ENCODE data around the gene VPS9D1. TPM values are rescaled to one million over a fixed set of nuclear protein-coding genes. Genes with fewer than 3 reads are reported as not detected.

VPS9D1 gene
- total and polyA plus RNA-seq, 9 donors: 0.50 to 15.5 (median 9.7) TPM

- WGBS, 3 donors: 86 to 94% (median 88%) methylated on average over 10 of the region's 10 CpGs
- no peak overlapping the region for H3K4me3 ChIP-seq
- H3K27me3 ChIP-seq: no peaks in the 10 kb centered on the region
- DNase-seq: peak in 1 of 5 donors; percentile 19
- peaks cover 3% of the 10 kb centered on the region for H3K4me1 ChIP-seq (ENCODE audit: insufficient read depth)
- TF ChIP-seq CTCF (IDR thresholded peaks at IDR 0.05) (no peak), POLR2A (IDR thresholded peaks at IDR 0.05) (no peak), EP300 (IDR thresholded peaks at IDR 0.05) (no peak)
- H3K9me3 ChIP-seq: no peaks in the 10 kb centered on the region
- intact Hi-C loops (cut with DNase I): loop anchor here in 3 of 4 donors (5.0 to 10.0 kb wide), 3 partner anchors 86 to 153 kb away; no protein-coding TSS in a partner anchor
- H3K36me3 ChIP-seq: no peaks in the 10 kb centered on the region
- no peak overlapping the region for H3K27ac ChIP-seq
Observed at GRCh38 chr16:89709166-89709565, 11.5 kb downstream of the VPS9D1 start.

- H3K4me3 ChIP-seq: no peak overlapping the region
- peak in 2 of 5 donors; percentile 7 to 19 for DNase-seq
- 86 to 88% (median 86%) methylated on average over 19 of the region's 19 CpGs for WGBS, 3 donors
- H3K36me3 ChIP-seq: no peaks in the 10 kb centered on the region
- no peaks in the 10 kb centered on the region for H3K9me3 ChIP-seq
- peaks cover 3% of the 10 kb centered on the region for H3K4me1 ChIP-seq (ENCODE audit: insufficient read depth)
- intact Hi-C loops (cut with DNase I): loop anchor here in 3 of 4 donors (5.0 to 10.0 kb wide), 3 partner anchors 86 to 154 kb away; no protein-coding TSS in a partner anchor
- TF ChIP-seq EP300 (IDR thresholded peaks at IDR 0.05) (no peak), POLR2A (IDR thresholded peaks at IDR 0.05) (no peak), CTCF (IDR thresholded peaks at IDR 0.05) (no peak)
- no peaks in the 10 kb centered on the region for H3K27me3 ChIP-seq
- H3K27ac ChIP-seq: no peak overlapping the region
Observed at GRCh38 chr16:89708481-89708931, 12.2 kb downstream of the VPS9D1 start.

GRCh38 chr16:89707695-89708094 is 13.0 kb downstream of the VPS9D1 start:
- TF ChIP-seq EP300 (IDR thresholded peaks at IDR 0.05) (no peak), CTCF (IDR thresholded peaks at IDR 0.05) (no peak), POLR2A (IDR thresholded peaks at IDR 0.05) (no peak)
- Histone ChIP-seq H3K9me3 (no peaks in the 10 kb centered on the region), H3K27me3 (no peaks in the 10 kb centered on the region), H3K4me1 (ENCODE audit: insufficient read depth) (peaks cover 3% of the 10 kb centered on the region), H3K36me3 (no peaks in the 10 kb centered on the region), H3K4me3 (no peak overlapping the region), H3K27ac (no peak overlapping the region)
- intact Hi-C loops (cut with DNase I): loop anchor here in 3 of 4 donors (5.0 to 10.0 kb wide), 3 partner anchors 87 to 155 kb away; no protein-coding TSS in a partner anchor
- WGBS, 3 donors: 88 to 94% (median 90%) methylated on average over 9 of the region's 9 CpGs
- DNase-seq: peak in 2 of 5 donors; percentile 7 to 22

GRCh38 chr16:89706518-89707260 is 14.0 kb downstream of the VPS9D1 start:
- no peak overlapping the region for H3K27ac ChIP-seq
- H3K4me3 ChIP-seq: no peak overlapping the region
- H3K36me3 ChIP-seq: no peaks in the 10 kb centered on the region
- peaks cover 3% of the 10 kb centered on the region for H3K4me1 ChIP-seq (ENCODE audit: insufficient read depth)
- no peaks in the 10 kb centered on the region for H3K27me3 ChIP-seq
- TF ChIP-seq POLR2A (IDR thresholded peaks at IDR 0.05) (no peak), CTCF (IDR thresholded peaks at IDR 0.05) (no peak), EP300 (IDR thresholded peaks at IDR 0.05) (no peak)
- intact Hi-C loops (cut with DNase I): loop anchor here in 3 of 4 donors (5.0 to 10.0 kb wide), 3 partner anchors 88 to 156 kb away; no protein-coding TSS in a partner anchor
- 68 to 75% (median 73%) methylated on average over 14 of the region's 14 CpGs for WGBS, 3 donors
- peak in 3 of 5 donors; percentile 9 to 42 (median 35) for DNase-seq
- H3K9me3 ChIP-seq: no peaks in the 10 kb centered on the region

All from ovary (tissue), 9 donors.